Mucosa of descending colon (tissue), 3 donors: ENCODE measurements around the gene PLPPR5. TPM values are rescaled to one million over a fixed set of nuclear protein-coding genes. Genes with fewer than 3 reads are reported as not detected.
"Not testable (repeated sequence)": the region's sequence is repeated elsewhere in the genome, so short reads cannot be mapped to it uniquely, and the experiment has no call there.

Experiments used
- ATAC-seq: fragments of 200-7000 bp; cut with Tn5 transposase; one replicate; pipeline ENCODE4 v1.9.1; 2020; ENCODE audit warnings: mild to moderate bottlenecking, moderate library complexity
- DNase-seq, 3 donors: peaks; one replicate each; pipeline ENCODE4 v3.0.0-alpha.2; 2020
- H3K36me3 ChIP-seq: fragments of 200-600 bp; one replicate; pipeline ENCODE4 v1.8.0; 2021; ENCODE audit warnings: low read depth, mild to moderate bottlenecking
- H3K4me1 ChIP-seq: fragments of 200-600 bp; one replicate; pipeline ENCODE4 v1.8.0; 2021; ENCODE audit warnings: low read depth, mild to moderate bottlenecking
- H3K4me3 ChIP-seq: fragments of 200-600 bp; one replicate; pipeline ENCODE4 v1.8.0; 2021; ENCODE audit warnings: mild to moderate bottlenecking
- H3K9me3 ChIP-seq: fragments of 200-600 bp; one replicate; pipeline ENCODE4 v1.8.0; 2021; ENCODE audit warnings: mild to moderate bottlenecking
- CTCF ChIP-seq: fragments of 200-600 bp; IDR thresholded peaks from one replicate; pipeline ENCODE4 v1.8.0; 2022; ENCODE audit warnings: antibody characterized with exemption, mild to moderate bottlenecking
- intact Hi-C, 2 donors: fragments of 100-400 bp; cut with DNase I in 1 of 2; cut with micrococcal nuclease in 1 of 2; formaldehyde crosslinking; loops; one replicate each; pipeline versions ENCODE4 v1.11.0 to v1.11.1; 2022; cut with DNase I, micrococcal nuclease
- long read RNA-seq, 2 donors: library from polyadenylated mRNA; unstranded; transcript quantifications; one replicate each; pipeline ENCODE4 v2.0.0, GENCODE V29; 2019 to 2021
- total RNA-seq, 3 donors: library from RNA; stranded (reverse); fragmentation: NEBNext Ultra II Directional in 2 of 3; extraction: Animal tissue kit (Norgen Biotek cat#: 25700) in 2 of 3; gene quantifications; one replicate each; pipeline versions ENCODE4 v1.2.1 to v1.2.4, GENCODE V29; 2021 to 2023
- donor health status: DM: no; HTN: no; CAD: no; lungs with moderate emphysema.
- donor health status: DM: no; HTN: no; CAD: no.
- donor health status: DM: no; HTN: yes; CAD: no.

Gene PLPPR5
- under 1 TPM in 1 of 3 donors, not detected in 2; 0.38 TPM for total RNA-seq
- long read RNA-seq, donor 1, full-length matches to known transcripts: 1 of 1 reads
- long read RNA-seq, donor 1, partial matches to known transcripts: 0 of 1 reads
- long read RNA-seq, donor 1, other reads (novel, unspliced or antisense): 0 of 1 reads
- long read RNA-seq, donor 2: 0 reads

DNA sequence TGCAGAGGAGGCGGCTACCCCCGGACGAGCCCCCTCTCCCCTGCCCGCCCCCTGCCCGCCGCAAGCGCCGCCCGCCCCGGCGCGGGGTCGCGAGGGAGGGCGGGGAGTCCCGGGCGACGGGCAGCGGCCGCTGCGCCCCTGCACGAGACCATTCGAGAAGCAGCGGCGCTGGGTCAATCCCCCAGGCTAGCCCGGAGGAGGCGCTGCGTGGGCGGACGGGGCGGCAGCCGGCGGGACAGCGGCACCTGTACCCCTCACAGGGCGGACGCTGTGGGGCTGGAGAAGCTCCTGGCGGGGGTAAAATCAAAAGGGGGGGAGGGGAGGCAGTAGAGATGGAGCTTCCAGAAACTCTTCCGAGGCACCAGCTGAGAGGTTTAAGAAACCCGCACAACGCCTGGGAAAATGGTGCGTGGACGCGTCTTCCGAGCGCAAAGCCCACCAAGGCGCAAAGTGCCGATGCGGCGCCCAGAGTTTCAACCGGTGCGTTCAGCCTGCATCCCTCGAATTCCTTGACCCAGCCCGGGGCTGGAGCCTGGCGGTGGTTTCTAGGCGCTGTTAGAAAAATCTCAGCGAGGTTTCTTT lies at the start of gene PLPPR5:
Gene PLPPR5, minus strand, starts transcription at position 1 of the 582 bp plus-strand sequence. CDS start 190 bp downstream, outside the sequence.
- no peak within 1 kb of the TSS for H3K4me3 ChIP-seq
- no peaks in the 10 kb centered on the region for H3K9me3 ChIP-seq
- no peaks in the 10 kb centered on the region for H3K36me3 ChIP-seq
- no peaks in the 10 kb centered on the region for H3K4me1 ChIP-seq
- intact Hi-C loops: no loop called here
- TF ChIP-seq CTCF: no peak
- DNase-seq (peak in 1 of 3 donors; percentile 16), ATAC-seq (no peak)

- Histone ChIP-seq H3K4me1 (no peaks in the 10 kb centered on the region), H3K9me3 (no peaks in the 10 kb centered on the region), H3K4me3 (no peak overlapping the region), H3K36me3 (no peaks in the 10 kb centered on the region)
- intact Hi-C loops: no loop called here
- TF ChIP-seq CTCF: no peak
- DNase-seq: no peak
- no peak for ATAC-seq
Observed at GRCh38 chr1:99051611-99052283, 47.1 kb upstream of the PLPPR5 start.

DNA sequence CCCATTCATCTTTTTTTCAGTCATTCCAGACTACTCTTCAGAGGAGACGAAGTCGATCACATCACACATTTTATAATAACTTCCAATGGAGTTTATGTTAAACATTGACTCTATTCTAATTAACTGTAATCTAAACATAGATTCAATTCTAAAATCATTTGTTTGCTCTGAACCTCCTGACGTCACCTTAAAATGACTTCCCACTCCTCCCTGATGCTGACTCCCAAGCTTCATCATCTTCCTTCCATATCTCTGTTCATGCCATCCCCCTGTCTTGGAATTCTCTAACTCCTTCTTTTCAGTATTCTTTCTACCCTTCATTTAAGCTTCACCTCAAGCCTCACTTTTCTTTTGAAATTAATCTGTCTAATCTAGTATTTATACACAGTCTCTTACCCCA lies 45.1 kb upstream of the PLPPR5 start:
- Histone ChIP-seq H3K9me3 (no peaks in the 10 kb centered on the region), H3K4me3 (no peak overlapping the region), H3K36me3 (no peaks in the 10 kb centered on the region), H3K4me1 (no peaks in the 10 kb centered on the region)
- DNase-seq (no peak), ATAC-seq (no peak)
- TF ChIP-seq CTCF: no peak
- intact Hi-C loops: no loop called here

DNA sequence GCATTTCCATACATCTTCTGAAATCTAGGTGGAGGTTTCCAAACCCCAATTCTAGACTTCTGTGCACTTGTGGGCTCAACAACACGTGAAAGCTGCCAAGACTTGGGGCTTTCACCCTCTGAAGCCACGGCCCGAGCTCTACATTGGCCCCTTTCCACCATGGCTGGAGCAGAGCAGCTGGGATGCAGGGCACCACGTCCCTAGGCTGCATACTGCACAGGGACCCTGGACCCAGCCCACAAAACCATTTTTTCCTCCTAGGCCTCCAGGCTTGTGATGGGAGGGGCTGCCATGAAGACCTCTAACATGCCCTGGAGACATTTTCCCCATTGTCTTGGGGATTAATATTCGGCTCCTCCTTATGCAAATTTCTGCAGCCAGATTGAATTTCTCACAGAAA lies 32.1 kb upstream of the PLPPR5 start:
- intact Hi-C loops, H3K4me1 ChIP-seq, DNase-seq, ATAC-seq, H3K36me3 ChIP-seq, H3K4me3 ChIP-seq: not testable (repeated sequence)
- peaks cover 14% of the 10 kb centered on the region for H3K9me3 ChIP-seq

- H3K4me3 ChIP-seq: no peak overlapping the region
- no peaks in the 10 kb centered on the region for H3K9me3 ChIP-seq
- intact Hi-C loops: no loop called here
- no peak for ATAC-seq
- TF ChIP-seq CTCF: no peak
- no peaks in the 10 kb centered on the region for H3K4me1 ChIP-seq
- H3K36me3 ChIP-seq: no peaks in the 10 kb centered on the region
- DNase-seq: no peak
Observed at GRCh38 chr1:99018313-99018712, 13.7 kb upstream of the PLPPR5 start.

DNA sequence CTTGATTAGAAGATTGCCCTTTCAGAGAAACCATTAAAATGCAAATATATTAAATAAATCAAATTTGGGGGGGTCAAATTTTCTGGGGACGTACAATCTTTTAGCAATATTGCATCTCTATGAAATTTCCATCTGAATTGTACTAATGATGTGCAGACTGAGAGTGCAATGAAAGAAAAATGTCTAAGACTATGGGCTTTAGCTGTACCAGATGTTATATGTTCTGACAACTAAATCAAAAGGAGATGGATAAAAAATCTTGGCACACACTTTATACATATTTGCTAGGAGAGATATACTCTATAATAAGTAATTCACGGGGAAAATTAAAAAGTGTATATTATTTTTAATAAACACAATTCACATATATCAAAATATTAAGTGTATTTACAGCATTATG lies 13.0 kb upstream of the PLPPR5 start:
- Histone ChIP-seq H3K9me3 (no peaks in the 10 kb centered on the region), H3K4me1 (no peaks in the 10 kb centered on the region), H3K36me3 (no peaks in the 10 kb centered on the region), H3K4me3 (no peak overlapping the region)
- intact Hi-C loops: no loop called here
- TF ChIP-seq CTCF: no peak
- no peak for DNase-seq
- ATAC-seq: no peak
